Liver (tissue), 9 donors: ENCODE results near the gene VEGFB. TPM values are rescaled to one million over a fixed set of nuclear protein-coding genes. Genes with fewer than 3 reads are reported as not detected.

Experiments
- DNase-seq: peaks from one replicate; pipeline ENCODE4 v3.0.0-alpha.2; 2017; ENCODE audit warnings: low spot score
- H3K27ac ChIP-seq, 2 donors: one replicate each; pipeline ENCODE4 v1.7.0; 2013; ENCODE audit warnings: inconsistent platforms in 2 of 2, low read length in 2 of 2, control low read depth in 1 of 2, low read depth in 1 of 2, mild to moderate bottlenecking in 1 of 2
- H3K27me3 ChIP-seq, 4 donors: one replicate each; pipeline versions ENCODE4 v1.6.1 to v1.7.0; 2013; ENCODE audit warnings: low read length in 3 of 4, inconsistent platforms in 1 of 4, mild to moderate bottlenecking in 1 of 4, moderate library complexity in 1 of 4; ENCODE audit not compliant: control insufficient read depth in 4 of 4, insufficient read depth in 4 of 4
- H3K36me3 ChIP-seq, 4 donors: one replicate each; pipeline versions ENCODE4 v1.6.1 to v1.7.0; 2013; ENCODE audit warnings: low read length in 3 of 4, mild to moderate bottlenecking in 3 of 4, low read depth in 1 of 4, moderate library complexity in 1 of 4; ENCODE audit not compliant: control insufficient read depth in 4 of 4, insufficient read depth in 3 of 4
- H3K4me1 ChIP-seq, 4 donors: one replicate each; pipeline versions ENCODE4 v1.6.1 to v1.7.0; 2013; ENCODE audit warnings: low read length in 3 of 4, mild to moderate bottlenecking in 3 of 4, moderate library complexity in 1 of 4; ENCODE audit not compliant: control insufficient read depth in 4 of 4, insufficient read depth in 4 of 4
- H3K4me3 ChIP-seq, 3 donors: one replicate each; pipeline versions ENCODE4 v1.6.1 to v1.7.0; 2013; ENCODE audit warnings: low read length in 3 of 3, control low read depth in 1 of 3, low read depth in 1 of 3, mild to moderate bottlenecking in 1 of 3
- H3K9ac ChIP-seq, 2 donors: one replicate each; pipeline ENCODE4 v1.7.0; 2013; ENCODE audit warnings: low read length in 2 of 2, mild to moderate bottlenecking in 2 of 2, moderate library complexity in 2 of 2, control low read depth in 1 of 2, low read depth in 1 of 2
- H3K9me3 ChIP-seq, 4 donors: one replicate each; pipeline versions ENCODE4 v1.6.1 to v1.7.0; 2013; ENCODE audit warnings: low read length in 3 of 4; ENCODE audit not compliant: control insufficient read depth in 4 of 4
- FOXA1 ChIP-seq: IDR thresholded peaks from 2 replicates; pipeline ENCODE4 v1.6.1; 2016; ENCODE audit warnings: antibody characterized with exemption
- FOXA2 ChIP-seq: IDR thresholded peaks from 2 replicates; pipeline ENCODE4 v1.6.1; 2016; ENCODE audit warnings: antibody characterized with exemption
- GABPA ChIP-seq, 2 donors: IDR thresholded peaks in 1 of 2; conservative IDR thresholded peaks in 1 of 2; 2 replicates each; pipeline ENCODE4 v1.6.1; 2016; ENCODE audit warnings: antibody characterized with exemption in 2 of 2, mild to moderate bottlenecking in 1 of 2, moderate library complexity in 1 of 2
- HNF4A ChIP-seq, 2 donors: conservative IDR thresholded peaks; 2 replicates each; pipeline ENCODE4 v1.6.1; 2016; ENCODE audit warnings: antibody characterized with exemption in 2 of 2, mild to moderate bottlenecking in 2 of 2
- HNF4G ChIP-seq: IDR thresholded peaks from 2 replicates; pipeline ENCODE4 v1.6.1; 2016; ENCODE audit warnings: antibody characterized with exemption
- JUND ChIP-seq, 2 donors: IDR thresholded peaks; 2 replicates each; pipeline ENCODE4 v1.6.1; 2016; ENCODE audit warnings: antibody characterized with exemption in 2 of 2
- RAD21 ChIP-seq, 2 donors: IDR thresholded peaks; 2 replicates each; pipeline ENCODE4 v1.6.1; 2016; ENCODE audit warnings: antibody characterized with exemption in 2 of 2, mild to moderate bottlenecking in 2 of 2
- REST ChIP-seq: IDR thresholded peaks from 2 replicates; pipeline ENCODE4 v1.6.1; 2016; ENCODE audit warnings: antibody characterized with exemption, mild to moderate bottlenecking
- RXRA ChIP-seq, 2 donors: IDR thresholded peaks; 2 replicates each; pipeline ENCODE4 v1.6.1; 2017 to 2018; ENCODE audit warnings: antibody characterized with exemption in 2 of 2, mild to moderate bottlenecking in 1 of 2
- SP1 ChIP-seq: IDR thresholded peaks from 2 replicates; pipeline ENCODE4 v1.6.1; 2018; ENCODE audit warnings: antibody characterized with exemption, mild to moderate bottlenecking
- TAF1 ChIP-seq: conservative IDR thresholded peaks from 2 replicates; pipeline ENCODE4 v1.6.1; 2016; ENCODE audit warnings: antibody characterized with exemption, mild to moderate bottlenecking
- YY1 ChIP-seq: IDR thresholded peaks from 2 replicates; pipeline ENCODE4 v1.6.1; 2016; ENCODE audit warnings: antibody characterized with exemption, mild to moderate bottlenecking
- ZBTB33 ChIP-seq: IDR thresholded peaks from 2 replicates; pipeline ENCODE4 v1.6.1; 2016; ENCODE audit warnings: antibody characterized with exemption
- WGBS: extraction: QIAGEN DNeasy Blood & Tissue Kit; methylation state at CpG from one replicate; pipeline ENCODE4 v1.1.7; 2013; 5-methylcytosine and 5-hydroxymethylcytosine counted together
- polyA plus RNA-seq, 2 donors: library from polyadenylated mRNA; stranded (reverse) in 1 of 2; unstranded in 1 of 2; fragments of 200-250 nt in 1 of 2; fragments of >200 nt in 1 of 2; fragmentation: Nextera tagmentation in 1 of 2; extraction: Ambion mirVana in 1 of 2; gene quantifications; one replicate each; pipeline versions ENCODE4 v1.2.1 to v1.2.3, GENCODE V29; 2013 to 2015
- total RNA-seq, 2 donors: library from RNA; depleted of rRNA; stranded (reverse); fragments of >200 nt; gene quantifications; one replicate each; pipeline ENCODE4 v1.2.3, GENCODE V29; 2014
- TF ChIP-seq, protein P1 (sequence below): IDR thresholded peaks from 2 replicates; pipeline ENCODE4 v1.6.1; 2016; ENCODE audit warnings: antibody characterized with exemption
- donor health status: healthy.
- donor health status: healthy.
- donor health status: healthy.
- donor health status: healthy.
- donor health status: healthy.

The VEGFB gene
- total and polyA plus RNA-seq, 4 donors: 3.6 to 17.3 (median 10.7) TPM

- no peaks in the 10 kb centered on the region for H3K9me3 ChIP-seq
- no peak overlapping the region for H3K4me3 ChIP-seq
- H3K27me3 ChIP-seq: no peaks in the 10 kb centered on the region
- no peak overlapping the region for H3K27ac ChIP-seq
- TF ChIP-seq YY1: no peak
- TF ChIP-seq REST: no peak
- no peak for TF ChIP-seq FOXA1
- TF ChIP-seq, protein P1, sequence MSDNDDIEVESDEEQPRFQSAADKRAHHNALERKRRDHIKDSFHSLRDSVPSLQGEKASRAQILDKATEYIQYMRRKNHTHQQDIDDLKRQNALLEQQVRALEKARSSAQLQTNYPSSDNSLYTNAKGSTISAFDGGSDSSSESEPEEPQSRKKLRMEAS: no peak
- no peak for TF ChIP-seq JUND (IDR thresholded peaks at IDR 0.05)
- TF ChIP-seq HNF4G: no peak
- no peak for TF ChIP-seq TAF1
- TF ChIP-seq FOXA2: no peak
- TF ChIP-seq RAD21 (IDR thresholded peaks at IDR 0.05): no peak
- no peak for TF ChIP-seq HNF4A (conservative IDR thresholded peaks at IDR 0.05)
- TF ChIP-seq RXRA (IDR thresholded peaks at IDR 0.05): no peak
- TF ChIP-seq ZBTB33: no peak
- no peak overlapping the region for H3K9ac ChIP-seq
- peaks cover 0 to 3% (median 0%) of the 10 kb centered on the region in 4 donors for H3K4me1 ChIP-seq
- no peak for DNase-seq
- 96% methylated on average over 42 of the region's 42 CpGs for WGBS
- peaks cover 0 to 12% (median 3%) of the 10 kb centered on the region in 4 donors for H3K36me3 ChIP-seq
Observed at GRCh38 chr11:64262271-64263002, 28.1 kb downstream of the VEGFB start.

DNA sequence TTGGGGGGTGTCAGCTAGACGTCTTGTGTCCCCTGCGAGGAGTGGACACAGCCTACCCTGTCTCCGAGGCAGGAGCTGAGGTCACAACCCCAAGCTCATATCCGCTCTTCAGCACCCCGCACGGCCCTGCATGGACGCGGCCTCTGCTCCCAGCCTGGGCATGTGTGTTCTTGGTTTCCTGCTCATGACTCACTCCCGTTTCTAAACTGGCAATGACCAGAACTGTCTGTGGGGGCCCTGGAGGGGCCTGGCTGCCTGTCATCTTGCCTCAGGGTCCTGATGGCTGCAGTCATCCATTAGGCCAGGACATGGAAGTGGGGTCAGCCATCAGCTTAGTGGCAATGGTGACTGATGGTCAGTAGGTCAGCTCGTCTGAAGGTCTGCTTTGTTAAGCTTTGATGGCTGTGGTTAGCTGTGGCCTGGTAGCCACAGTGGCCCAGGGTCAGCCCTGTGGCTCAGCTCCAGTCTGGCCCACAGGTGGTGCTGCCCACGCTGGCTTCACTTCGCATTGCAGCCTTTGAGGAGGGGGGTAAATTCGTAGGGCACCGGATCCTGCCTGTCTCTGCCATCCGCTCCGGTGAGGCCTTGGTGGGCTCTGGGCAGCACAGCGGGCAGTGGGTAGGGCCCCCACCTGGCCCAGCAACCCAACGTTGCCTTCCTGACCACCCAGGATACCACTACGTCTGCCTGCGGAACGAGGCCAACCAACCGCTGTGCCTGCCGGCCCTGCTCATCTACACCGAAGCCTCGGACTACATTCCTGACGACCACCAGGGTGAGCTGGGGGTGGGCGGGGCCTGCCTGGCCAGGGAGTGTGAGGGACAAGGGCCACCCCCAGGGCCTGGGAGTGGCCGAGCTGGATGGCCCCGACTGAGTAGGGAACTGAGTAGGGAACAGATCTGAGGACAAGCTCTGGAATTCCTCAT lies 28.9 kb downstream of the VEGFB start:
- 89% methylated on average over 29 of the region's 29 CpGs for WGBS
- H3K27ac ChIP-seq: no peak overlapping the region
- TF ChIP-seq FOXA1 (no peak), TAF1 (no peak), HNF4G (no peak), ZBTB33 (no peak), GABPA (IDR thresholded peaks at IDR 0.05 in 1 of 2, conservative IDR thresholded peaks at IDR 0.05 in 1 of 2) (no peak), SP1 (no peak), JUND (IDR thresholded peaks at IDR 0.05) (no peak), RAD21 (IDR thresholded peaks at IDR 0.05) (no peak), HNF4A (conservative IDR thresholded peaks at IDR 0.05) (no peak)
- TF ChIP-seq, protein P1: no peak
- H3K9me3 ChIP-seq: no peaks in the 10 kb centered on the region
- H3K36me3 ChIP-seq: peaks cover 0 to 12% (median 3%) of the 10 kb centered on the region in 4 donors
- no peaks in the 10 kb centered on the region for H3K27me3 ChIP-seq
- no peak overlapping the region for H3K9ac ChIP-seq
- no peak for DNase-seq
- no peak overlapping the region for H3K4me3 ChIP-seq
- H3K4me1 ChIP-seq: peaks cover under 1 to 9% (median 5%) of the 10 kb centered on the region in 4 donors
